Lower lobe of right lung (tissue), 2 donors: ENCODE data around the gene PHF3. TPM values are rescaled to one million over a fixed set of nuclear protein-coding genes. Genes with fewer than 3 reads are reported as not detected.
"Not testable (repeated sequence)": the region's sequence is repeated elsewhere in the genome, so short reads cannot be mapped to it uniquely, and the experiment has no call there.

Experiments
- ATAC-seq, 2 donors: fragments of 200-7000 bp; cut with Tn5 transposase; one replicate each; pipeline ENCODE4 v1.9.1; 2020 to 2022; ENCODE audit warnings: mild to moderate bottlenecking in 2 of 2, moderate library complexity in 2 of 2
- DNase-seq: peaks from one replicate; pipeline ENCODE4 v3.0.0-alpha.2; 2020
- H3K27ac ChIP-seq: fragments of 200-600 bp; one replicate; pipeline ENCODE4 v1.8.0; 2022
- H3K27me3 ChIP-seq: fragments of 200-600 bp; one replicate; pipeline ENCODE4 v1.8.0; 2022; ENCODE audit warnings: low read depth
- H3K36me3 ChIP-seq: fragments of 200-600 bp; one replicate; pipeline ENCODE4 v1.8.0; 2022; ENCODE audit warnings: mild to moderate bottlenecking
- H3K4me1 ChIP-seq: fragments of 200-600 bp; one replicate; pipeline ENCODE4 v1.8.0; 2022
- H3K4me3 ChIP-seq: fragments of 200-600 bp; one replicate; pipeline ENCODE4 v1.8.0; 2022; ENCODE audit warnings: mild to moderate bottlenecking
- H3K9me3 ChIP-seq: fragments of 200-600 bp; one replicate; pipeline ENCODE4 v1.8.0; 2022
- intact Hi-C: fragments of 100-400 bp; cut with DNase I; formaldehyde crosslinking; loops from one replicate; pipeline ENCODE4 v1.11.0; 2022
- total RNA-seq: library from RNA; stranded (reverse); fragmentation: NEBNext Ultra II Directional; extraction: Animal tissue kit (Norgen Biotek cat#: 25700); gene quantifications from one replicate; pipeline ENCODE4 v1.2.1, GENCODE V29; 2021
- TF ChIP-seq, protein P1 (sequence below): fragments of 200-600 bp; IDR thresholded peaks from one replicate; pipeline ENCODE4 v1.8.0; 2022; ENCODE audit warnings: antibody characterized with exemption, mild to moderate bottlenecking
- donor health status: DM: no; HTN: yes; CAD: no; lungs with severe emphysema.

The PHF3 gene
- total RNA-seq, 1 donor from 2014 or later: 65.4 TPM

- Histone ChIP-seq H3K4me3 (no peak overlapping the region), H3K27me3 (no peaks in the 10 kb centered on the region), H3K4me1 (no peaks in the 10 kb centered on the region), H3K27ac (no peak overlapping the region), H3K36me3 (no peaks in the 10 kb centered on the region), H3K9me3 (no peaks in the 10 kb centered on the region)
- intact Hi-C loops: no loop called here
- no peak for ATAC-seq
- TF ChIP-seq, protein P1, sequence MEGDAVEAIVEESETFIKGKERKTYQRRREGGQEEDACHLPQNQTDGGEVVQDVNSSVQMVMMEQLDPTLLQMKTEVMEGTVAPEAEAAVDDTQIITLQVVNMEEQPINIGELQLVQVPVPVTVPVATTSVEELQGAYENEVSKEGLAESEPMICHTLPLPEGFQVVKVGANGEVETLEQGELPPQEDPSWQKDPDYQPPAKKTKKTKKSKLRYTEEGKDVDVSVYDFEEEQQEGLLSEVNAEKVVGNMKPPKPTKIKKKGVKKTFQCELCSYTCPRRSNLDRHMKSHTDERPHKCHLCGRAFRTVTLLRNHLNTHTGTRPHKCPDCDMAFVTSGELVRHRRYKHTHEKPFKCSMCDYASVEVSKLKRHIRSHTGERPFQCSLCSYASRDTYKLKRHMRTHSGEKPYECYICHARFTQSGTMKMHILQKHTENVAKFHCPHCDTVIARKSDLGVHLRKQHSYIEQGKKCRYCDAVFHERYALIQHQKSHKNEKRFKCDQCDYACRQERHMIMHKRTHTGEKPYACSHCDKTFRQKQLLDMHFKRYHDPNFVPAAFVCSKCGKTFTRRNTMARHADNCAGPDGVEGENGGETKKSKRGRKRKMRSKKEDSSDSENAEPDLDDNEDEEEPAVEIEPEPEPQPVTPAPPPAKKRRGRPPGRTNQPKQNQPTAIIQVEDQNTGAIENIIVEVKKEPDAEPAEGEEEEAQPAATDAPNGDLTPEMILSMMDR: no peak
- no peak for DNase-seq
These were observed 89.1 kb downstream of the PHF3 start for GRCh38 chr6:63724721-63725120.

- Histone ChIP-seq H3K9me3 (no peaks in the 10 kb centered on the region), H3K4me1 (no peaks in the 10 kb centered on the region), H3K4me3 (no peak overlapping the region), H3K27me3 (no peaks in the 10 kb centered on the region), H3K36me3 (no peaks in the 10 kb centered on the region), H3K27ac (no peak overlapping the region)
- no peak for ATAC-seq
- DNase-seq: no peak
- intact Hi-C loops: no loop called here
- TF ChIP-seq, protein P1: no peak
These were observed 94.7 kb downstream of the PHF3 start for GRCh38 chr6:63730311-63730710.

DNA sequence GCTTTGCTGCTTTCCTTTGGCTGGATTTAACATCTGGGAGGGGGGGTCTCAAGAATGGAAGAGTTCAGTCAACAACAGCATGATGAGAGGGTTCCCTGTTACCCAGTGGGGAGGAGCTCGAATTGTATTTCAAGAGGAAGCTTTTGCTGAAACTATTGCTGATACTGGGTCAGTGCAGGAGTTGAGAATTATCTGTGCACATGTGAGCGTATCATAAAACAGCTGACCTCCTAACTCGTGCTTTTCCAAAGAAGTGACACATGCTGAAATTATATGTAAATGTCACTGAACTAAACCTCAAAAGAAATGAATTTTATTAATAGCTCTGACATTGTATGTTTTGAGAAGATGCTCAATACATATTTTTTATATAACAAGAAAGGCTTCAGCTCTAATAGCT, 96.3 kb downstream of the PHF3 start:
- intact Hi-C loops: no loop called here
- no peak for ATAC-seq

GRCh38 chr6:63732336-63732735, 96.7 kb downstream of the PHF3 start:
- Histone ChIP-seq H3K4me1 (no peaks in the 10 kb centered on the region), H3K9me3 (no peaks in the 10 kb centered on the region), H3K4me3 (no peak overlapping the region), H3K27ac (no peak overlapping the region), H3K27me3 (no peaks in the 10 kb centered on the region), H3K36me3 (no peaks in the 10 kb centered on the region)
- intact Hi-C loops: no loop called here
- no peak for DNase-seq
- ATAC-seq: no peak
- TF ChIP-seq, protein P1: no peak

More for the DNA sequence above, 96.3 kb downstream of the PHF3 start:
- H3K4me3 ChIP-seq: no peak overlapping the region
- DNase-seq: no peak
- H3K36me3 ChIP-seq: no peaks in the 10 kb centered on the region
- no peaks in the 10 kb centered on the region for H3K4me1 ChIP-seq
- H3K27ac ChIP-seq: no peak overlapping the region
- TF ChIP-seq, protein P1: no peak
- H3K27me3 ChIP-seq: no peaks in the 10 kb centered on the region
- no peaks in the 10 kb centered on the region for H3K9me3 ChIP-seq

GRCh38 chr6:63734923-63735322, 99.3 kb downstream of the PHF3 start:
- no peaks in the 10 kb centered on the region for H3K36me3 ChIP-seq
- no peaks in the 10 kb centered on the region for H3K27me3 ChIP-seq
- ATAC-seq: no peak
- no peaks in the 10 kb centered on the region for H3K4me1 ChIP-seq
- H3K4me3 ChIP-seq: no peak overlapping the region
- TF ChIP-seq, protein P1: no peak
- intact Hi-C loops: no loop called here
- no peaks in the 10 kb centered on the region for H3K9me3 ChIP-seq
- H3K27ac ChIP-seq: no peak overlapping the region
- DNase-seq: no peak

DNA sequence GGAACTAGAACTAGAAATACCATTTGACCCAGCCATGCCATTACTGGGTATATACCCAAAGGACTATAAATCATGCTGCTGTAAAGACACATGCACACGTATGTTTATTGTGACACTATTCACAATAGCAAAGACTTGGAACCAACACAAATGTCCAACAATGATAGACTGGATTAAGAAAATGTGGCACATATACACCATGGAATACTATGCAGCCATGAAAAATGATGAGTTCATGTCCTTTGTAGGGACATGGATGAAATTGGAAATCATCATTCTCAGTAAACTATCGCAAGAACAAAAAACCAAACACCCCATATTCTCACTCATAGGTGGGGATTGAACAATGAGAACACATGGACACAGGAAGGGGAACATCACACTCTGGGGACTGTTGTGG, 102.6 kb downstream of the PHF3 start:
- H3K27me3 ChIP-seq, intact Hi-C loops, H3K4me3 ChIP-seq, H3K36me3 ChIP-seq, H3K4me1 ChIP-seq, DNase-seq, H3K27ac ChIP-seq, ATAC-seq, H3K9me3 ChIP-seq: not testable (repeated sequence)
